Epithelial cell of esophagus (primary cell): Measurements from ENCODE around the gene S100PBP.

Source experiments
- DNase-seq: peaks from one replicate; pipeline ENCODE4 v3.0.0; 2010; ENCODE audit warnings: low read depth
- H3K4me3 ChIP-seq: 2 replicates; pipeline ENCODE4 v1.5.1; 2011; ENCODE audit warnings: mild to moderate bottlenecking, low read length, control low read depth
- CTCF ChIP-seq: IDR thresholded peaks from 2 replicates; pipeline ENCODE4 v1.5.1; 2011; ENCODE audit warnings: low read depth, mild to moderate bottlenecking, low read length, control low read depth, inconsistent platforms; ENCODE audit not compliant: insufficient read depth; ENCODE audit errors: missing control alignments

Gene S100PBP

GRCh38 chr1:32898958-32899357 lies 81.5 kb downstream of the S100PBP start:
- DNase-seq = no peak

GRCh38 chr1:32899586-32900296 lies 82.3 kb downstream of the S100PBP start:
- no peak for DNase-seq
- no peak for TF ChIP-seq CTCF
- peak overlapping the region; percentile 82 for H3K4me3 ChIP-seq

More at GRCh38 chr1:32898958-32899357, 81.5 kb downstream of the S100PBP start:
- no peak for TF ChIP-seq CTCF
- no peak overlapping the region for H3K4me3 ChIP-seq

- no peak for TF ChIP-seq CTCF
- peak; percentile 19 for DNase-seq
- peak overlapping the region; percentile 82 for H3K4me3 ChIP-seq
These were observed 83.0 kb downstream of the S100PBP start for GRCh38 chr1:32900371-32900955.

GRCh38 chr1:32900956-32901822 lies 83.7 kb downstream of the S100PBP start, which contains the start of gene TMEM54:
TSS of gene TMEM54 (minus strand) at chr1:32901389. CDS start at chr1:32901238, 151 bp downstream.
- peak within 1 kb of the TSS; percentile 82 for H3K4me3 ChIP-seq
- no peak for TF ChIP-seq CTCF
- DNase-seq = peak; percentile 79

- TF ChIP-seq CTCF = no peak
- peak overlapping the region; percentile 51 for H3K4me3 ChIP-seq
- no peak for DNase-seq
These were observed 84.5 kb downstream of the S100PBP start for GRCh38 chr1:32901823-32902534.

GRCh38 chr1:32902535-32902920 lies 85.1 kb downstream of the S100PBP start:
- DNase-seq = no peak
- no peak overlapping the region for H3K4me3 ChIP-seq
- no peak for TF ChIP-seq CTCF
